WTC11 (cell line): ENCODE measurements around the gene NRXN3. TPM values are rescaled to one million over a fixed set of nuclear protein-coding genes. Genes with fewer than 3 reads are reported as not detected.

ENCODE experiments used
- ATAC-seq: fragments of 200-7000 bp; cut with Tn5 transposase; 2 replicates; pipeline ENCODE4 v1.10.0; 2021; ENCODE audit warnings: mild to moderate bottlenecking, moderate library complexity
- CTCF ChIA-PET: fragments of 300-600 bp; sonication (Branson Sonifier 250); formaldehyde crosslinking; loops from one replicate; lab custom pipeline; 2021; ENCODE audit warnings: antibody characterized with exemption; lab: Charles Lee
- POLR2A ChIA-PET: fragments of 350-600 bp; sonication (Branson Sonifier 250); formaldehyde crosslinking; loops from one replicate; lab custom pipeline; 2021; ENCODE audit warnings: antibody characterized with exemption; lab: Charles Lee
- DNase-seq: peaks from one replicate; pipeline ENCODE4 v3.0.0; 2021; ENCODE audit warnings: low spot score
- H3K27ac Mint-ChIP-seq: 2 replicates; pipeline ENCODE4 v1.8.0; 2021; ENCODE audit warnings: mixed read lengths
- H3K27me3 Mint-ChIP-seq: 2 replicates; pipeline ENCODE4 v1.8.0; 2021; ENCODE audit warnings: low read depth, mild to moderate bottlenecking, moderate library complexity, mixed read lengths
- H3K36me3 Mint-ChIP-seq: 2 replicates; pipeline ENCODE4 v1.8.0; 2021; ENCODE audit warnings: mixed read lengths
- H3K4me1 Mint-ChIP-seq: 2 replicates; pipeline ENCODE4 v1.8.0; 2022; ENCODE audit warnings: mixed read lengths
- H3K4me3 Mint-ChIP-seq: 2 replicates; pipeline ENCODE4 v1.8.0; 2021; ENCODE audit warnings: mild to moderate bottlenecking, moderate library complexity, mixed read lengths
- H3K9me3 Mint-ChIP-seq: 2 replicates; pipeline ENCODE4 v1.8.0; 2021; ENCODE audit warnings: mixed read lengths
- ATF1 ChIP-seq: sonication (generic); formaldehyde crosslinking; IDR thresholded peaks from 2 replicates; pipeline ENCODE4 v1.8.1; 2023; ENCODE audit warnings: mild to moderate bottlenecking, moderate library complexity, missing genetic modification reagents
- CBFB ChIP-seq: sonication (generic); formaldehyde crosslinking; IDR thresholded peaks from 2 replicates; pipeline ENCODE4 v1.8.1; 2022; ENCODE audit warnings: mild to moderate bottlenecking, low read depth, missing genetic modification reagents
- FOXP4 ChIP-seq: sonication (generic); formaldehyde crosslinking; IDR thresholded peaks from 2 replicates; pipeline ENCODE4 v1.8.0; 2022; ENCODE audit warnings: mild to moderate bottlenecking, missing genetic modification reagents
- GABPB1 ChIP-seq: sonication (generic); formaldehyde crosslinking; IDR thresholded peaks from 2 replicates; pipeline ENCODE4 v1.8.1; 2023; ENCODE audit warnings: mild to moderate bottlenecking, missing genetic modification reagents
- GTF2I ChIP-seq: fragments of 250-450 bp; sonication (Bioruptor Pico); conservative IDR thresholded peaks from 2 replicates; pipeline ENCODE4 v1.4.0; 2021; ENCODE audit warnings: mild to moderate bottlenecking
- IRF1 ChIP-seq: sonication (generic); formaldehyde crosslinking; IDR thresholded peaks from 2 replicates; pipeline ENCODE4 v1.8.0; 2023; ENCODE audit warnings: missing genetic modification reagents
- MXD4 ChIP-seq: fragments of 250-450 bp; sonication (Bioruptor Pico); IDR thresholded peaks from 2 replicates; pipeline ENCODE4 v1.8.0; 2021; ENCODE audit warnings: mild to moderate bottlenecking, moderate library complexity, borderline replicate concordance
- NR1H2 ChIP-seq: sonication (generic); formaldehyde crosslinking; IDR thresholded peaks from 2 replicates; pipeline ENCODE4 v1.9.0; 2021; ENCODE audit warnings: mild to moderate bottlenecking, moderate library complexity, missing genetic modification reagents
- NR2C2 ChIP-seq: sonication (generic); formaldehyde crosslinking; IDR thresholded peaks from 2 replicates; pipeline ENCODE4 v1.8.0; 2022; ENCODE audit warnings: mild to moderate bottlenecking, missing genetic modification reagents
- OVOL2 ChIP-seq: fragments of 250-450 bp; sonication (Bioruptor Pico); IDR thresholded peaks from 2 replicates; pipeline ENCODE4 v1.9.0; 2021; ENCODE audit warnings: mild to moderate bottlenecking, borderline replicate concordance
- PRDM15 ChIP-seq: sonication (generic); formaldehyde crosslinking; IDR thresholded peaks from 2 replicates; pipeline ENCODE4 v1.8.0; 2022; ENCODE audit warnings: missing genetic modification reagents
- SMAD3 ChIP-seq: sonication (generic); formaldehyde crosslinking; IDR thresholded peaks from 2 replicates; pipeline ENCODE4 v1.8.0; 2022; ENCODE audit warnings: missing genetic modification reagents, mild to moderate bottlenecking, borderline replicate concordance
- SP1 ChIP-seq: sonication (generic); formaldehyde crosslinking; conservative IDR thresholded peaks from 2 replicates; pipeline ENCODE4 v1.8.1; 2022; ENCODE audit warnings: missing genetic modification reagents
- STAT6 ChIP-seq: sonication (generic); formaldehyde crosslinking; conservative IDR thresholded peaks from 2 replicates; pipeline ENCODE4 v1.8.1; 2023; ENCODE audit warnings: mild to moderate bottlenecking, low read depth, missing genetic modification reagents, moderate library complexity
- USF1 ChIP-seq: sonication (generic); formaldehyde crosslinking; IDR thresholded peaks from 2 replicates; pipeline ENCODE4 v1.8.0; 2022; ENCODE audit warnings: mild to moderate bottlenecking, missing genetic modification reagents
- ZBTB21 ChIP-seq: sonication (generic); formaldehyde crosslinking; IDR thresholded peaks from 2 replicates; pipeline ENCODE4 v1.8.1; 2023; ENCODE audit warnings: mild to moderate bottlenecking, missing genetic modification reagents, borderline replicate concordance
- ZBTB43 ChIP-seq: sonication (generic); formaldehyde crosslinking; IDR thresholded peaks from 2 replicates; pipeline ENCODE4 v1.8.1; 2023; ENCODE audit warnings: mild to moderate bottlenecking, missing genetic modification reagents
- ZNF425 ChIP-seq: fragments of 250-450 bp; sonication (Bioruptor Pico); conservative IDR thresholded peaks from 2 replicates; pipeline ENCODE4 v1.9.0; 2021; ENCODE audit warnings: mild to moderate bottlenecking
- ZNF512 ChIP-seq: sonication (generic); formaldehyde crosslinking; IDR thresholded peaks from 2 replicates; pipeline ENCODE4 v1.8.1; 2022; ENCODE audit warnings: missing genetic modification reagents, borderline replicate concordance
- ZNF671 ChIP-seq: fragments of 250-450 bp; sonication (Bioruptor Pico); IDR thresholded peaks from 2 replicates; pipeline ENCODE4 v1.8.0; 2021; ENCODE audit warnings: mild to moderate bottlenecking
- total RNA-seq: library from RNA; stranded (reverse); gene quantifications from 3 replicates; pipeline ENCODE4 v1.2.3, GENCODE V29; 2021

Gene NRXN3
- total RNA-seq, 1 experiment from 2014 or later, result 3.0 TPM

- TF ChIP-seq NR2C2 (CRISPR knock-in tag) (no peak), GTF2I (CRISPR knock-in tag) (no peak), ZBTB21 (no peak), SP1 (CRISPR knock-in tag) (no peak), ZBTB43 (CRISPR knock-in tag) (no peak), ZNF671 (CRISPR knock-in tag) (no peak), IRF1 (no peak), GABPB1 (CRISPR knock-in tag) (no peak), SMAD3 (CRISPR knock-in tag) (no peak), STAT6 (CRISPR knock-in tag) (no peak), CBFB (CRISPR knock-in tag) (no peak), OVOL2 (CRISPR knock-in tag) (no peak), PRDM15 (CRISPR knock-in tag) (no peak), ZNF512 (CRISPR knock-in tag) (no peak), MXD4 (no peak), FOXP4 (CRISPR knock-in tag) (no peak), ATF1 (CRISPR knock-in tag) (no peak), NR1H2 (no peak), ZNF425 (CRISPR knock-in tag) (no peak), USF1 (CRISPR knock-in tag) (no peak)
- H3K36me3 Mint-ChIP-seq, result peaks cover 15% of the 10 kb centered on the region
- ChIA-PET POLR2A (no interaction called here), CTCF (no interaction called here)
- H3K4me3 Mint-ChIP-seq, result no peak overlapping the region
- ATAC-seq (no peak), DNase-seq (no peak)
- no peak overlapping the region for H3K27ac Mint-ChIP-seq
- H3K9me3 Mint-ChIP-seq, result peaks cover 30% of the 10 kb centered on the region
- peaks cover 3% of the 10 kb centered on the region; the same call in 1 of the 2 replicates for H3K27me3 Mint-ChIP-seq
- peaks cover 5% of the 10 kb centered on the region for H3K4me1 Mint-ChIP-seq
Measured at GRCh38 chr14:79036441-79036840, 866.3 kb downstream of the NRXN3 start.
